OCI-LY7 (cell line): ENCODE results near the gene ELAC2.

Source experiments
- EZH2phosphoT487 ChIP-seq: fragments of 200-600 bp; sonication (generic); IDR thresholded peaks from 2 replicates; pipeline ENCODE4 v1.6.1; 2018; ENCODE audit warnings: low read depth, borderline replicate concordance, mild to moderate bottlenecking, mixed run types, antibody characterized with exemption, low read length, moderate library complexity, mixed read lengths
- TF ChIP-seq, protein P1 (sequence below): fragments of 200-600 bp; sonication (generic); conservative IDR thresholded peaks from 2 replicates; pipeline ENCODE4 v1.5.1; 2014; ENCODE audit warnings: mild to moderate bottlenecking, antibody characterized with exemption, low read length, moderate library complexity, mixed read lengths

GRCh38 chr17:12966413-12966812 is 51.4 kb downstream of the ELAC2 start:
- TF ChIP-seq, protein P1, sequence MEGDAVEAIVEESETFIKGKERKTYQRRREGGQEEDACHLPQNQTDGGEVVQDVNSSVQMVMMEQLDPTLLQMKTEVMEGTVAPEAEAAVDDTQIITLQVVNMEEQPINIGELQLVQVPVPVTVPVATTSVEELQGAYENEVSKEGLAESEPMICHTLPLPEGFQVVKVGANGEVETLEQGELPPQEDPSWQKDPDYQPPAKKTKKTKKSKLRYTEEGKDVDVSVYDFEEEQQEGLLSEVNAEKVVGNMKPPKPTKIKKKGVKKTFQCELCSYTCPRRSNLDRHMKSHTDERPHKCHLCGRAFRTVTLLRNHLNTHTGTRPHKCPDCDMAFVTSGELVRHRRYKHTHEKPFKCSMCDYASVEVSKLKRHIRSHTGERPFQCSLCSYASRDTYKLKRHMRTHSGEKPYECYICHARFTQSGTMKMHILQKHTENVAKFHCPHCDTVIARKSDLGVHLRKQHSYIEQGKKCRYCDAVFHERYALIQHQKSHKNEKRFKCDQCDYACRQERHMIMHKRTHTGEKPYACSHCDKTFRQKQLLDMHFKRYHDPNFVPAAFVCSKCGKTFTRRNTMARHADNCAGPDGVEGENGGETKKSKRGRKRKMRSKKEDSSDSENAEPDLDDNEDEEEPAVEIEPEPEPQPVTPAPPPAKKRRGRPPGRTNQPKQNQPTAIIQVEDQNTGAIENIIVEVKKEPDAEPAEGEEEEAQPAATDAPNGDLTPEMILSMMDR, result no peak
- TF ChIP-seq EZH2phosphoT487, result no peak
